ENCODE measurements around the gene CCDC149.

The CCDC149 gene

DNA sequence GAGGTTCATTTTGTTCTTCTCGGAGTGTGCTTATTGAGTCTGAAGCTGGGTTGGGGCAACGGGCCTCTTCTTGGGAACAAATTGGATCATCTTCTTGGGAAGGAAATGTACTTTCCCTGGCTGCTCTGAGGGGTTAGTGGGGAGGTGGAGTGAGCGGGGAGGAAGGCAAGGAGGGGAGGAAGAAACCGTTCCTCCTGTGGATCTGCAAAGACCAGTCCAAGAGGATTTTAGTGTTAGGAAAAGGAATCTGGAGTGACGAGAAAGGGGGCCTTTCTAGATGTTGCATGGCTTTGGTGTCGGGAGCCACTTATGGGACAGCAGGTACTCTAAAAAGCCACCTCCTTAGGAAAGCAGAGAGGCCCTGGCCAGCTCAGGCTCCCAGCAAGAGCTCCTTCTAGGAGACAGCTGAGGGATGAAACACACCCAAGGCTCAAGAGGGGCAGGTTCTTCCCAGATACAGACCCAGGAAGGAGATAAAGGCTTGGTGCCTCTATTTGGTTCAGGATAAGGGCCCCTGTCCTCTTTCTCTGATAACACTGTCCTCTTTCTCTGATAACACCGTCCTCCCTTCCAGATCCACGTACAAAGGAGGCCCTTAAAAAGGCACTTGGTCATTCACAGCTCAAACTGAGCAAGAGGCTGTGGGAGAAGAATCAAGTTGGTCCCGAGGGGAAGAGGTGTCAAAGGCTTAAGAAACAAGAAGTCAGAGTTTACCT is 117.0 kb downstream of the CCDC149 start:
- Histone ChIP-seq H3K9me2 (ENCODE audit: low read depth, low read length) (no peaks in the 10 kb centered on the region), H3K4me3 (ENCODE audit: low read depth, low read length, poor library complexity, severe bottlenecking) (no peak overlapping the region), H3K4me1 (ENCODE audit: insufficient read depth, low read length, severe bottlenecking) (no peaks in the 10 kb centered on the region), H4K20me1 (ENCODE audit: insufficient read depth, low read length) (no peaks in the 10 kb centered on the region), H3K36me3 (ENCODE audit: insufficient read depth, low read length) (no peaks in the 10 kb centered on the region), H3K9me3 (ENCODE audit: low read length) (no peaks in the 10 kb centered on the region), H3F3A (ENCODE audit: insufficient read depth, low read length) (no peaks in the 10 kb centered on the region), H3K27ac (ENCODE audit: low read depth, low read length, poor library complexity, severe bottlenecking) (no peak overlapping the region), H3K27me3 (ENCODE audit: insufficient read depth, low read length) (no peaks in the 10 kb centered on the region), H3K9ac (ENCODE audit: low read length) (no peak overlapping the region), H2AFZ (ENCODE audit: low read length) (no peak overlapping the region), H3K4me2 (ENCODE audit: low read length) (no peak overlapping the region), H3K79me2 (ENCODE audit: insufficient read depth, low read length) (no peaks in the 10 kb centered on the region)
- TF ChIP-seq EZH2 (IDR thresholded peaks at IDR 0.05; ENCODE audit: borderline replicate concordance, low read length), result no peak
- TF ChIP-seq, protein P1, sequence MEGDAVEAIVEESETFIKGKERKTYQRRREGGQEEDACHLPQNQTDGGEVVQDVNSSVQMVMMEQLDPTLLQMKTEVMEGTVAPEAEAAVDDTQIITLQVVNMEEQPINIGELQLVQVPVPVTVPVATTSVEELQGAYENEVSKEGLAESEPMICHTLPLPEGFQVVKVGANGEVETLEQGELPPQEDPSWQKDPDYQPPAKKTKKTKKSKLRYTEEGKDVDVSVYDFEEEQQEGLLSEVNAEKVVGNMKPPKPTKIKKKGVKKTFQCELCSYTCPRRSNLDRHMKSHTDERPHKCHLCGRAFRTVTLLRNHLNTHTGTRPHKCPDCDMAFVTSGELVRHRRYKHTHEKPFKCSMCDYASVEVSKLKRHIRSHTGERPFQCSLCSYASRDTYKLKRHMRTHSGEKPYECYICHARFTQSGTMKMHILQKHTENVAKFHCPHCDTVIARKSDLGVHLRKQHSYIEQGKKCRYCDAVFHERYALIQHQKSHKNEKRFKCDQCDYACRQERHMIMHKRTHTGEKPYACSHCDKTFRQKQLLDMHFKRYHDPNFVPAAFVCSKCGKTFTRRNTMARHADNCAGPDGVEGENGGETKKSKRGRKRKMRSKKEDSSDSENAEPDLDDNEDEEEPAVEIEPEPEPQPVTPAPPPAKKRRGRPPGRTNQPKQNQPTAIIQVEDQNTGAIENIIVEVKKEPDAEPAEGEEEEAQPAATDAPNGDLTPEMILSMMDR (IDR thresholded peaks at IDR 0.05; ENCODE audit: low read length), result no peak

DNA sequence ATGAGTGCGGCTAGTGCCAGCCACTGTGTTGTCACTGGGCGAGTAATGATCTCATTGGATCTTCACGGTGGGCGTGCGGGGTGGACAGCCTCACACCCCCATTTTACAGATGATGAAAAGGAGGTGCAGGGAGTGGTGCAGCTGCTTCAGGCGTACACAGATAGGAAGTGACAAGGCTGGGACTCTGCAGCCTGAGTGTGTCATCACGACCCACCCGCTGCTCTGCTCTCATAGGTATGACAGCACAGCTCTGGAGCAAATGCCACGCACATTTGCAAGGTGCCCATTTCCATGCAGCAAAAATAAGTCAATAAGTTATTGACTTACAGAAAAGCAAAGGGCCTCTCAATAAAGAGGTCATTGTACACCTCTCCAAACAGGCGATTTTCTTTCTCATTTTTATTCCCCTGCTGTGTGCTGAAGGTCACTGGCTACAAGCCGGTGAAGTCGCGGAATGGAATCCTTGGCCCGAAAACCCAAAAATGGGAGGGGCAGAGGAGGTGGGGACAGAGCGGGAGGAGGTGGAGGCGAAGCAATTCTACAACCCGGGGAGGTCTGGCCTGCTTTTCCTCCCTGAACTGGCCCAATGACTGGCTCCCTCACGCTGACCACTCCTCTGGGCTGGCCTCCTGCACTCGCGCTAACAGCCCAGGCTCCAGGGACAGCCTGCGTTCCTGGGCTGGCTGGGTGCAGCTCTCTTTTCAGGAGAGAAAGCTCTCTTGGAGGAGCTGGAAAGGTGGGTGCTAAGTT is 117.8 kb downstream of the CCDC149 start, which contains the start of gene SOD3:
Gene SOD3 (plus strand): TSS at position 658 of the 750 bp plus-strand sequence. CDS start 3,949 bp downstream, outside the sequence.
- TF ChIP-seq, protein P1 (IDR thresholded peaks at IDR 0.05; ENCODE audit: low read length), result no peak
- TF ChIP-seq EZH2 (IDR thresholded peaks at IDR 0.05; ENCODE audit: borderline replicate concordance, low read length), result no peak
- no peaks in the 10 kb centered on the region for H3K79me2 ChIP-seq (ENCODE audit: insufficient read depth, low read length)
- no peak within 1 kb of the TSS for H3K4me3 ChIP-seq (ENCODE audit: low read depth, low read length, poor library complexity, severe bottlenecking)
- H3K4me1 ChIP-seq (ENCODE audit: insufficient read depth, low read length, severe bottlenecking), result no peaks in the 10 kb centered on the region
- H3K4me2 ChIP-seq (ENCODE audit: low read length), result no peak within 1 kb of the TSS
- no peaks in the 10 kb centered on the region for H3K9me3 ChIP-seq (ENCODE audit: low read length)
- no peaks in the 10 kb centered on the region for H3F3A ChIP-seq (ENCODE audit: insufficient read depth, low read length)
- H3K9ac ChIP-seq (ENCODE audit: low read length), result no peak within 1 kb of the TSS
- H3K36me3 ChIP-seq (ENCODE audit: insufficient read depth, low read length), result no peaks in the 10 kb centered on the region
- no peak within 1 kb of the TSS for H3K27ac ChIP-seq (ENCODE audit: low read depth, low read length, poor library complexity, severe bottlenecking)
- no peaks in the 10 kb centered on the region for H3K27me3 ChIP-seq (ENCODE audit: insufficient read depth, low read length)
- H3K9me2 ChIP-seq (ENCODE audit: low read depth, low read length), result no peaks in the 10 kb centered on the region
- H4K20me1 ChIP-seq (ENCODE audit: insufficient read depth, low read length), result no peaks in the 10 kb centered on the region
- no peak within 1 kb of the TSS for H2AFZ ChIP-seq (ENCODE audit: low read length)

DNA sequence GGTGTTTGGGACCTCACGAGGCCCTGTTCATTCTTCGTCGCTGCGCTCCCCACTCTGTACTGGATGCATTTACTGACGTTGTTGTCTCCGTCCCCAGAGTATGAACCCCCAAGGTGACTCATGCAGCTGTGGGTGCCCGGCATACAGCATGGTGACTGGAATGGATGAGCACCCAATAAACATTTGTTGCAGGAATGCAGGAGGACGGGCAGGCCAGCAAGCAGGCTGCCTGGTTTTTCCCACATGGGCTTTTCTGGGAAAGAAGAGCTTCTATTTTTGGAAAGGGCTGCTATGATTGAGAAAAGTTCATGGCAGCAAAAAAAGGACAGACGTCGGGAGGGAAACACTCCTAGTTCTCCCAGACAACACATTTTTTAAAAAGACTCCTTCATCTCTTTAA is 118.4 kb downstream of the CCDC149 start:
- no peaks in the 10 kb centered on the region for H4K20me1 ChIP-seq (ENCODE audit: insufficient read depth, low read length)
- H2AFZ ChIP-seq (ENCODE audit: low read length), result no peak overlapping the region
- no peaks in the 10 kb centered on the region for H3K36me3 ChIP-seq (ENCODE audit: insufficient read depth, low read length)
- no peaks in the 10 kb centered on the region for H3K4me1 ChIP-seq (ENCODE audit: insufficient read depth, low read length, severe bottlenecking)
- H3K9me3 ChIP-seq (ENCODE audit: low read length), result no peaks in the 10 kb centered on the region
- TF ChIP-seq EZH2 (IDR thresholded peaks at IDR 0.05; ENCODE audit: borderline replicate concordance, low read length), result no peak
- TF ChIP-seq, protein P1 (IDR thresholded peaks at IDR 0.05; ENCODE audit: low read length), result no peak
- no peak overlapping the region for H3K4me3 ChIP-seq (ENCODE audit: low read depth, low read length, poor library complexity, severe bottlenecking)
- no peak overlapping the region for H3K27ac ChIP-seq (ENCODE audit: low read depth, low read length, poor library complexity, severe bottlenecking)
- no peaks in the 10 kb centered on the region for H3K9me2 ChIP-seq (ENCODE audit: low read depth, low read length)
- H3K9ac ChIP-seq (ENCODE audit: low read length), result no peak overlapping the region
- no peaks in the 10 kb centered on the region for H3F3A ChIP-seq (ENCODE audit: insufficient read depth, low read length)
- no peak overlapping the region for H3K4me2 ChIP-seq (ENCODE audit: low read length)
- no peaks in the 10 kb centered on the region for H3K27me3 ChIP-seq (ENCODE audit: insufficient read depth, low read length)
- H3K79me2 ChIP-seq (ENCODE audit: insufficient read depth, low read length), result no peaks in the 10 kb centered on the region
